ENCODE measurements around the gene CD6. TPM values are rescaled to one million over a fixed set of nuclear protein-coding genes. Genes with fewer than 3 reads are reported as not detected.

CD6 gene
- total and polyA plus RNA-seq, 2 of the 8 experiments (the other 6 are each of a cell fraction or from before 2014, with no cell fraction given) = 0.03 TPM; not detected in 1

DNA sequence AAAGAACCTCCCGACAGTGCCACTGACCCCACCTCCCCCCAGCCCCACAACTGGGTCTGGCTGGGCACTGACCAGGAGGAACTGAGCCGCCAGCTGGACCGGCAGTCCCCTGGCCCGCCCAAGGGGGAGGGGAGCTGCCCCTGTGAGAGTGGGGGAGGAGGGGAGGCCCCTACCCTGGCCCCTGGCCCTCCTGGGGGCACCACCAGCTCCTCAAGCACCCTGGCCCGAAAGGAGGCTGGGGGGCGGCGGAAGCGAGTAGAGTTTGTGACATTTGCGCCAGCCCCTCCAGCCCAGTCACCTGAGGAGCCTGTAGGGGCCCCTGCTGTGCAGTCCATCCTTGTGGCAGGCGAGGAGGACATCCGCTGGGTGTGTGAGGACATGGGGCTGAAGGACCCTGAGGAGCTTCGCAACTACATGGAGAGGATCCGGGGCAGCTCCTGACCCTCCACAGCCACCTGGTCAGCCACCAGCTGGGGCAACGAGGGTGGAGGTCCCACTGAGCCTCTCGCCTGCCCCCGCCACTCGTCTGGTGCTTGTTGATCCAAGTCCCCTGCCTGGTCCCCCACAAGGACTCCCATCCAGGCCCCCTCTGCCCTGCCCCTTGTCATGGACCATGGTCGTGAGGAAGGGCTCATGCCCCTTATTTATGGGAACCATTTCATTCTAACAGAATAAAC is 34.9 kb upstream of the CD6 start:
- no peak overlapping the region for H2BK120ac ChIP-seq (replicated peaks; ENCODE audit: low read depth, low read length)
- no peak overlapping the region for H2BK12ac ChIP-seq (ENCODE audit: low read depth, low read length)
- H2AFZ ChIP-seq (ENCODE audit: low read length) = no peak overlapping the region
- no peaks in the 10 kb centered on the region for H3K23me2 ChIP-seq (ENCODE audit: low read depth, low read length)
- H4K91ac ChIP-seq (replicated peaks; ENCODE audit: insufficient read length, low read length) = no peak overlapping the region
- no peak overlapping the region for H2AK5ac ChIP-seq (ENCODE audit: low read depth, low read length)
- DNase-seq (ENCODE audit: low read depth in 1 of 2, low spot score in 2 of 2) (no peak), FAIRE-seq (no peak)
- no peaks in the 10 kb centered on the region for H3K27me3 ChIP-seq (replicated peaks in 1 of 4; ENCODE audit: control insufficient read depth in 3 of 4, extremely low read depth in 1 of 4, insufficient read depth in 3 of 4, low read length in 3 of 4)
- no peak overlapping the region for H3K4me2 ChIP-seq (ENCODE audit: insufficient read depth in 1 of 2, low read depth in 2 of 2, low read length in 2 of 2)
- peaks cover 0 to 25% (median 9%) of the 10 kb centered on the region in 4 experiments; a peak in 6 of 8 replicates for H3K36me3 ChIP-seq (ENCODE audit: control insufficient read depth in 2 of 4, insufficient read depth in 4 of 4, low read length in 3 of 4)
- H3K4ac ChIP-seq (replicated peaks; ENCODE audit: insufficient read length, low read depth, low read length) = no peak overlapping the region
- H3K56ac ChIP-seq (replicated peaks; ENCODE audit: insufficient read length, low read depth, low read length) = no peak overlapping the region
- no peak overlapping the region for H2BK20ac ChIP-seq (ENCODE audit: low read length)
- no peaks in the 10 kb centered on the region for H3K79me2 ChIP-seq (ENCODE audit: control insufficient read depth in 1 of 2, insufficient read depth in 2 of 2, low read length in 2 of 2)
- no peak overlapping the region for H4K5ac ChIP-seq (ENCODE audit: insufficient read length, low read depth, low read length)
- H3K9me3 ChIP-seq (ENCODE audit: insufficient read depth in 2 of 2, low read depth in 1 of 2, low read length in 1 of 2) = no peaks in the 10 kb centered on the region
- no peak overlapping the region for H3K18ac ChIP-seq (ENCODE audit: extremely low read depth, low read length)
- H2BK5ac ChIP-seq (ENCODE audit: low read depth, low read length) = 0 out of 2 replicates have a peak overlapping the region, but pooled peaks have one; percentile 5
- no peaks in the 10 kb centered on the region for H3K79me1 ChIP-seq (ENCODE audit: low read depth, low read length)
- H3K4me1 ChIP-seq (replicated peaks in 1 of 4; ENCODE audit: control insufficient read depth in 3 of 4, insufficient read depth in 4 of 4, low read length in 3 of 4) = peaks cover 0 to 3% (median 1%) of the 10 kb centered on the region in 4 experiments; a peak in 4 of 7 replicates
- no peak overlapping the region for H4K8ac ChIP-seq (ENCODE audit: extremely low read depth, insufficient read depth, low read length)
- no peak overlapping the region for H3K23ac ChIP-seq (ENCODE audit: insufficient read length)
- no peak overlapping the region for H3K27ac ChIP-seq (ENCODE audit: low read depth, low read length)
- no peak overlapping the region for H3K9ac ChIP-seq (replicated peaks in 1 of 4; ENCODE audit: extremely low read depth in 1 of 4, low read depth in 3 of 4, low read length in 3 of 4)
- POLR2A ChIA-PET (ENCODE audit: partially characterized antibody) = interaction anchor here (0.7 to 2.1 kb wide), 6 partner anchors 8 to 31 kb away, joined by 3 to 7 read pairs (median 4); no protein-coding TSS in a partner anchor
- CTCF ChIA-PET (ENCODE audit: partially characterized antibody) = interaction anchor here (0.9 to 1.7 kb wide), 4 partner anchors 9 to 60 kb away, joined by 3 to 4 read pairs (median 4); no protein-coding TSS in a partner anchor
- H4K20me1 ChIP-seq (replicated peaks in 1 of 2; ENCODE audit: control insufficient read depth in 1 of 2, insufficient read depth in 2 of 2, low read length in 2 of 2) = peaks cover 3 to 8% of the 10 kb centered on the region in 2 experiments
- no peak overlapping the region for H3K14ac ChIP-seq (ENCODE audit: insufficient read length)
- TF ChIP-seq POLR2A (IDR thresholded peaks at IDR 0.05; ENCODE audit: control extremely low read depth in 1 of 2, low read depth in 2 of 2, low read length in 2 of 2) = peak in 1 of 2 experiments; percentile 29; a peak in 1 of 3 replicates
- no peak for TF ChIP-seq TAF7 (optimal IDR thresholded peaks at IDR 0.05; ENCODE audit: borderline replicate concordance, low read depth, low read length)
- TF ChIP-seq BCL11A (IDR thresholded peaks at IDR 0.05; ENCODE audit: low read depth in 2 of 2, low read length in 2 of 2) = no peak
- no peak for TF ChIP-seq SAP30 (IDR thresholded peaks at IDR 0.05; ENCODE audit: insufficient read depth, insufficient replicate concordance, low read length)
- peak; percentile 1; the same call in 1 of the 2 replicates for TF ChIP-seq POLR2AphosphoS5 (IDR thresholded peaks at IDR 0.05; ENCODE audit: low read depth, low read length)
- 90% methylated on average over 18 of the region's 18 CpGs; no CpG with 5 or more reads in 1 of the 2 experiments for WGBS, 2 experiments (ENCODE audit: extremely low coverage in 1 of 2, insufficient coverage in 1 of 2, insufficient read length in 1 of 2, insufficient replicate concordance in 2 of 2, low coverage in 1 of 2, low lambda C conversion rate in 2 of 2, missing lambda C conversion rate in 1 of 2)
- H3K4me3 ChIP-seq (ENCODE audit: extremely low read depth in 1 of 4, insufficient read depth in 2 of 4, low read depth in 3 of 4, low read length in 4 of 4) = no peak overlapping the region
- no peak overlapping the region for H2BK15ac ChIP-seq (ENCODE audit: low read length)

All from H1 (cell line).